HG03064 (cell line): Measurements from ENCODE around the gene ITM2A.

Experiments
- ATAC-seq: cut with Tn5 transposase; IDR thresholded peaks from one replicate; pipeline ENCODE4 v1.9.1; 2021; ENCODE audit warnings: low read depth; ENCODE audit not compliant: unreplicated experiment

ITM2A gene

DNA sequence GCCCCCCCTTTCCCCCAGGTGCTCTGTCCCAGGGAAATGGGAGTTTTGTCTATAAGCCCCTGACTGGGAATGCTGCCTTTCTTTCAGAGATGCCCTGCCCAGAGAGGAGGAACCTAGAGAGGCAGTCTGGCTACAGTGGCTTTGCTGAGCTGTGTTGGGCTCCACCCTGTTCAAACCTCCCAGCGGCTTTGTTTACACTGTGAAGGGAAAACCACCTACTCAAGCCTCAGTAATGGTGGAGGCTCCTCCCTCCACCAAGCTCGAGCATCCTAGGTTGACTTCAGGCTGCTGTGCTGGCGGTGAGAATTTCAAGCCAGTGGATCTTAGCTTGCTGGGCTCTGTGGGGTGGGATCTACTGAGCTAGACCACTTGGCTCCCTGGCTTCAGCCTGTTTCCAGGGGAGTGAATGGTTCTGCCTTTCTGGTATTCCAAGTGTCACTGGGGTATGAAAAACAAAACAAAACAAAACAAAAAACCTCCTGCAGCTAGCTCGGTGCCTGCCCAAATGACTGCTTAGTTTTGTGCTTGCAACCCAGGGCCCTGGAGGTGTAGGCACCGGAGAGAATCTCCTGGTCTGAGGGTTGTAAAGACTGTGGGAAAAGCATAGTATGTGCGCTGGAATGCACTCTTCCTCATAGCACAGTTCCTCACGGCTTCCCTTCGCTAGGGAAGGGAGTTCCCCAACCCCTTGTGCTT, 41.7 kb downstream of the ITM2A start:
- no peak for ATAC-seq
